ENCODE results near the gene STAC3.
"Not testable (repeated sequence)": the region's sequence is repeated elsewhere in the genome, so short reads cannot be mapped to it uniquely, and the experiment has no call there.

The STAC3 gene

GRCh38 chr12:57250956-57251355 is at the start of gene STAC3:
TSS of gene STAC3 (minus strand) at chr12:57251187. CDS start at chr12:57249636, 1,551 bp downstream.
- DNase-seq, result no peak

GRCh38 chr12:57299514-57300016 is 48.6 kb upstream of the STAC3 start:
- no peak for DNase-seq

- no peak for DNase-seq
These were observed 45.3 kb upstream of the STAC3 start for GRCh38 chr12:57296291-57296690.

GRCh38 chr12:57282073-57282472 is 31.1 kb upstream of the STAC3 start:
- not testable (repeated sequence) for DNase-seq

GRCh38 chr12:57280211-57281062 is 29.4 kb upstream of the STAC3 start:
- peak; percentile 76 for DNase-seq

- DNase-seq, result no peak
These were observed 27.7 kb upstream of the STAC3 start for GRCh38 chr12:57278465-57279381.

GRCh38 chr12:57276935-57277563 is 26.1 kb upstream of the STAC3 start:
- DNase-seq, result peak; percentile 31

GRCh38 chr12:57276233-57276632 is 25.2 kb upstream of the STAC3 start:
- not testable (repeated sequence) for DNase-seq

GRCh38 chr12:57273516-57273915 is 22.5 kb upstream of the STAC3 start:
- DNase-seq, result no peak

GRCh38 chr12:57272337-57273151 is 21.6 kb upstream of the STAC3 start:
- DNase-seq, result no peak

GRCh38 chr12:57270966-57271470 is 20.0 kb upstream of the STAC3 start:
- DNase-seq, result no peak

- DNase-seq, result no peak
These were observed 17.3 kb upstream of the STAC3 start for GRCh38 chr12:57268264-57268663.

- DNase-seq, result no peak
These were observed 15.7 kb upstream of the STAC3 start for GRCh38 chr12:57266681-57267080.

- no peak for DNase-seq
These were observed 12.1 kb upstream of the STAC3 start for GRCh38 chr12:57263096-57263495.

- no peak for DNase-seq
These were observed 11.3 kb upstream of the STAC3 start for GRCh38 chr12:57262126-57262822.

GRCh38 chr12:57261428-57261865 is 10.5 kb upstream of the STAC3 start:
- no peak for DNase-seq

GRCh38 chr12:57260366-57260765 is 9.4 kb upstream of the STAC3 start:
- no peak for DNase-seq

- DNase-seq, result no peak
These were observed 8.3 kb upstream of the STAC3 start for GRCh38 chr12:57258977-57259970.

- DNase-seq, result no peak
These were observed 4.9 kb upstream of the STAC3 start for GRCh38 chr12:57255916-57256315.

Measured in activated naive CD4-positive, alpha-beta T cell treated with anti-CD3 and anti-CD28 coated beads, Interleukin-2, amount 50 U/mL, for 16 hours (primary cell).